K562 (cell line): Measurements from ENCODE around the gene NRCAM. TPM values are rescaled to one million over a fixed set of nuclear protein-coding genes. Genes with fewer than 3 reads are reported as not detected.
A peak's percentile ranks its signal among the peaks of the same experiment; 100 is the strongest.

Source experiments
- ATAC-seq: fragments of 200-7000 bp; cut with Tn5 transposase; 3 replicates; pipeline ENCODE4 v1.9.1; 2020; ENCODE audit warnings: moderate library complexity
- BruUV-seq: library from RNA; stranded (reverse); fragments of 400-500 nt; replicated peaks from 2 replicates; lab custom pipeline; 2021; lab: Mats Ljungman, UMichigan
- CTCF ChIA-PET: fragments of 300-600 bp; formaldehyde crosslinking; extraction: SDS; loops from one replicate; lab custom pipeline; 2021; ENCODE audit warnings: low intra/inter-chr PET ratio; lab: Yijun Ruan, JAX
- POLR2A ChIA-PET: fragments of 300-600, 350-650 bp; sonication (Branson Sonifier 250); formaldehyde crosslinking; extraction: SDS; loops from one replicate; lab custom pipeline; 2021; ENCODE audit warnings: antibody characterized with exemption, inconsistent platforms; lab: Yijun Ruan, JAX
- DNase-seq, 4 experiments: peaks; one replicate each; pipeline versions ENCODE4 v3.0.0 to v3.0.0-alpha.2; 2011 to 2018; ENCODE audit warnings: low spot score in 3 of 4, mixed read lengths in 3 of 4; ENCODE audit errors: extremely low read depth in 1 of 4
- FAIRE-seq: peaks from 2 replicates; lab custom pipeline; 2011; peaks lifted over from hg19 to GRCh38; lab: Jason Lieb, UNC
- H2AFZ ChIP-seq: 2 replicates; pipeline ENCODE4 v1.6.0; 2011; ENCODE audit warnings: low read depth, low read length, control low read depth, inconsistent platforms
- H3K27ac ChIP-seq: fragments of 200-600 bp; 3 replicates; pipeline ENCODE4 v1.8.0; 2011; ENCODE audit warnings: low read depth, mild to moderate bottlenecking, control low read depth, inconsistent platforms, low read length, moderate library complexity, mixed read lengths; ENCODE audit errors: extremely low read depth
- H3K27me3 ChIP-seq, 2 experiments: fragments of 300-600 bp in 1 of 2; 2 replicates in 1 of 2; 3 replicates in 1 of 2; pipeline versions ENCODE4 v1.6.0 to v1.8.0; 2011; ENCODE audit warnings: inconsistent platforms in 2 of 2, low read length in 2 of 2, mild to moderate bottlenecking in 1 of 2, mixed read lengths in 1 of 2, moderate library complexity in 1 of 2; ENCODE audit not compliant: control insufficient read depth in 2 of 2, insufficient read depth in 2 of 2
- H3K36me3 ChIP-seq: fragments of 300-600 bp; 3 replicates; pipeline ENCODE4 v1.8.0; 2011; ENCODE audit warnings: mild to moderate bottlenecking, low read length, inconsistent platforms; ENCODE audit not compliant: control insufficient read depth, insufficient read depth
- H3K4me1 ChIP-seq, 2 experiments: fragments of 200-600 bp in 1 of 2; replicated peaks in 1 of 2; 2 replicates in 1 of 2; 3 replicates in 1 of 2; pipeline versions ENCODE4 v1.5.1 to v1.8.0; 2011; ENCODE audit warnings: inconsistent platforms in 2 of 2, low read length in 2 of 2, mild to moderate bottlenecking in 1 of 2, mixed read lengths in 1 of 2, moderate library complexity in 1 of 2; ENCODE audit not compliant: control insufficient read depth in 2 of 2, insufficient read depth in 2 of 2
- H3K4me2 ChIP-seq: 2 replicates; pipeline ENCODE4 v1.6.1; 2011; ENCODE audit warnings: low read length, control low read depth, inconsistent platforms, mixed read lengths; ENCODE audit not compliant: insufficient read depth
- H3K4me3 ChIP-seq: fragments of 200-600 bp; sonication (generic), shearing (Covaris generic); 2 replicates; pipeline ENCODE4 v1.5.1; 2016; ENCODE audit warnings: control low read depth, inconsistent platforms
- H3K79me2 ChIP-seq: fragments of 200-600 bp; 3 replicates; pipeline ENCODE4 v1.8.0; 2011; ENCODE audit warnings: low read length, inconsistent platforms; ENCODE audit not compliant: control insufficient read depth, insufficient read depth
- H3K9ac ChIP-seq, 2 experiments: 2 replicates each; pipeline versions ENCODE4 v1.6.0 to v1.6.1; 2011; ENCODE audit warnings: low read depth in 2 of 2, low read length in 2 of 2, control low read depth in 1 of 2, inconsistent platforms in 1 of 2, mild to moderate bottlenecking in 1 of 2, mixed read lengths in 1 of 2; ENCODE audit not compliant: insufficient read depth in 1 of 2
- H3K9me1 ChIP-seq: one replicate; pipeline ENCODE4 v1.6.0; 2011; ENCODE audit warnings: inconsistent platforms, mild to moderate bottlenecking, low read length, moderate library complexity; ENCODE audit not compliant: control insufficient read depth, insufficient read depth
- H3K9me3 ChIP-seq: replicated peaks from 2 replicates; pipeline ENCODE4 v1.5.1; 2011; ENCODE audit warnings: low read depth, low read length, inconsistent platforms; ENCODE audit not compliant: control insufficient read depth, insufficient read depth
- H4K20me1 ChIP-seq: replicated peaks from 2 replicates; pipeline ENCODE4 v1.6.1; 2011; ENCODE audit warnings: low read length, inconsistent platforms, mixed read lengths; ENCODE audit not compliant: control insufficient read depth, insufficient read depth
- CEBPG ChIP-seq, 3 experiments: fragments of 200-800 bp in 1 of 3; sonication (Bioruptor generic) in 1 of 3; sonication (generic) in 1 of 3; formaldehyde crosslinking in 1 of 3; IDR thresholded peaks in 2 of 3; conservative IDR thresholded peaks in 1 of 3; 2 replicates each; pipeline versions ENCODE4 v1.6.1 to v1.8.0; 2016 to 2022; ENCODE audit warnings: missing compliant biosample characterization in 2 of 3, missing genetic modification characterization in 2 of 3, mild to moderate bottlenecking in 1 of 3, missing genetic modification reagents in 1 of 3
- LARP7 ChIP-seq: fragments of 450-650 bp; IDR thresholded peaks from 2 replicates; pipeline ENCODE4 v1.6.1; 2016
- NFE2L1 ChIP-seq: fragments of 450-650 bp; IDR thresholded peaks from 2 replicates; pipeline ENCODE4 v1.6.1; 2016; ENCODE audit warnings: missing genetic modification characterization, low read depth, mild to moderate bottlenecking, missing compliant biosample characterization, moderate library complexity, borderline replicate concordance
- ZNF23 ChIP-seq: fragments of 250-450 bp; sonication (Bioruptor Pico); IDR thresholded peaks from 2 replicates; pipeline ENCODE4 v1.4.0; 2020; ENCODE audit warnings: mild to moderate bottlenecking
- in situ Hi-C: fragments of 300-500 bp; cut with MboI; formaldehyde crosslinking; loops from 4 replicates; pipeline ENCODE4 v1.15.0; 2018; ENCODE audit warnings: inconsistent platforms, mixed read lengths
- intact Hi-C: fragments of 100-400 bp; cut with micrococcal nuclease; formaldehyde crosslinking; loops from 2 replicates; pipeline ENCODE4 v1.14.2; 2022
- polyA plus RNA-seq, 8 experiments: library from polyadenylated mRNA; depleted of rRNA in 4 of 8; stranded (reverse) in 5 of 8; unstranded in 3 of 8; fragments of >200 nt; fragmentation: Nextera tagmentation in 2 of 8; fragmentation: Illumina TruSeq in 1 of 8; extraction: Ambion mirVana in 2 of 8; extraction: Trizol in 1 of 8; gene quantifications; 2 replicates each; pipeline versions ENCODE4 v1.2.1 to v1.2.3, GENCODE V29; 2011 to 2014; ENCODE audit warnings: inconsistent platforms in 1 of 8, missing spikeins in 1 of 8
- total RNA-seq, 7 experiments: library from RNA; depleted of rRNA in 6 of 7; stranded (reverse); fragments of >200 nt in 6 of 7; fragmentation: Illumina TruSeq in 2 of 7; extraction: Trizol in 2 of 7; gene quantifications; 2 replicates each; pipeline versions ENCODE4 v1.2.1 to v1.2.3, GENCODE V29; 2011 to 2021; ENCODE audit warnings: low replicate concordance in 1 of 7
- TF ChIP-seq, protein P1 (sequence below): IDR thresholded peaks from 2 replicates; pipeline ENCODE4 v1.6.1; 2014; ENCODE audit warnings: antibody characterized with exemption
- TF ChIP-seq, protein P2 (sequence below), 2 experiments: fragments of 450-650 bp; formaldehyde crosslinking in 1 of 2; IDR thresholded peaks; 2 replicates each; pipeline versions ENCODE4 v1.4.0 to v1.6.1; 2014 to 2020; ENCODE audit warnings: mild to moderate bottlenecking in 2 of 2, borderline replicate concordance in 1 of 2, low read depth in 1 of 2

NRCAM gene
- total and polyA plus RNA-seq, 9 of the 15 experiments (the other 6 are each of a cell fraction or from before 2014, with no cell fraction given) = 0.03 to 0.54 (median 0.12) TPM; not detected in 1

DNA sequence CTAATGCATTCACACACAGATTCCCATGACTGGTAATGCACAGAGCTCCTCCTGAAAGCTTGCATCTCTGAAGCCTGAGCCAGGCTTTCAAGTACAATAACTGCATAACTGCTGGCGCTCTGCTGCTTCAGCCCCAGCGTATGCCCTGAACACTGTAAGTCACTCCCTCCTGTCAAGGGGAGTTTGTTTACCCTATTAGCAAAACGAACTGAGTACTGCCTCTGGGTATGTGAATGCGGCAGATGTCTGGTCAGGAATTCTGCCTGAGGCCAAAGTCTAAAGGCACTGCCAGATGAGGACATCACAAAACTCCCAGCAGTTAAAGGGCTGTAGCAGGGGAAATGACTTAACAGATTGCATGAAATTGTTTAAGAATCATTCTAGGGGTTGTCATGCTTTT, 97.7 kb downstream of the NRCAM start (continued):
- TF ChIP-seq, protein P1, sequence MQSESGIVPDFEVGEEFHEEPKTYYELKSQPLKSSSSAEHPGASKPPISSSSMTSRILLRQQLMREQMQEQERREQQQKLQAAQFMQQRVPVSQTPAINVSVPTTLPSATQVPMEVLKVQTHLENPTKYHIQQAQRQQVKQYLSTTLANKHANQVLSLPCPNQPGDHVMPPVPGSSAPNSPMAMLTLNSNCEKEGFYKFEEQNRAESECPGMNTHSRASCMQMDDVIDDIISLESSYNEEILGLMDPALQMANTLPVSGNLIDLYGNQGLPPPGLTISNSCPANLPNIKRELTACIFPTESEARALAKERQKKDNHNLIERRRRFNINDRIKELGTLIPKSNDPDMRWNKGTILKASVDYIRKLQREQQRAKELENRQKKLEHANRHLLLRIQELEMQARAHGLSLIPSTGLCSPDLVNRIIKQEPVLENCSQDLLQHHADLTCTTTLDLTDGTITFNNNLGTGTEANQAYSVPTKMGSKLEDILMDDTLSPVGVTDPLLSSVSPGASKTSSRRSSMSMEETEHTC = no peak
- no peak for TF ChIP-seq ZNF23
- TF ChIP-seq LARP7 = no peak
- TF ChIP-seq NFE2L1 (tag) = no peak

DNA sequence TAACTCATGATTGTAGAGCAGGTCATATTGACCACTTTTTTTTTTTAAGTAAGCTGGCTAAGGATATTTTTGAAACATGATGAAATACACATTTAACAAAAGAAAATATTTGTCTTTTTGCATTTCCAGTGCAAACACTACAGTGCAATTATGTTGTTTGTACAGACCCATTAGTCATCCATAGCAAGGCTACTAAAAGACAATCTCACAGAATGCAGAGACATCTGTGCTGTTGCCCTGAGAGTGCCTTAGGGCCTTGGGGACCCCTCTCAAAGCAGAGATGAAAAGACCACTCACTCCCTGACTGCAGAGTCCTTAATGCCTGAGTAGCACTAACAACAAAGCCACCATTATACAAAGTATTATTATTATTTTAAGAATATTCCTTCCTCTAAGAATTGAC, 104.5 kb downstream of the NRCAM start:
- H3K9me3 ChIP-seq = no peaks in the 10 kb centered on the region
- no peak overlapping the region for H2AFZ ChIP-seq
- no peaks in the 10 kb centered on the region for H4K20me1 ChIP-seq
- no peaks in the 10 kb centered on the region for H3K79me2 ChIP-seq
- H3K4me2 ChIP-seq = no peak overlapping the region
- H3K4me1 ChIP-seq = no peaks in the 10 kb centered on the region
- POLR2A ChIA-PET = no interaction called here
- ATAC-seq = no peak
- CTCF ChIA-PET = no interaction called here
- no peaks in the 10 kb centered on the region for H3K36me3 ChIP-seq
- BruUV-seq = no TSS peak
- no peak overlapping the region for H3K9ac ChIP-seq
- H3K9me1 ChIP-seq = no peaks in the 10 kb centered on the region
- H3K27me3 ChIP-seq = peaks cover 8 to 15% of the 10 kb centered on the region in 2 experiments; a peak in 4 of 5 replicates
- no peak for FAIRE-seq
- TF ChIP-seq CEBPG (CRISPR knock-in tag; IDR thresholded peaks at IDR 0.05) (no peak), CEBPG (tag; conservative IDR thresholded peaks at IDR 0.05 in 1 of 2, IDR thresholded peaks at IDR 0.05 in 1 of 2) (peak in 1 of 2 experiments; percentile 76; a peak in 2 of 4 replicates)
- TF ChIP-seq, protein P2, sequence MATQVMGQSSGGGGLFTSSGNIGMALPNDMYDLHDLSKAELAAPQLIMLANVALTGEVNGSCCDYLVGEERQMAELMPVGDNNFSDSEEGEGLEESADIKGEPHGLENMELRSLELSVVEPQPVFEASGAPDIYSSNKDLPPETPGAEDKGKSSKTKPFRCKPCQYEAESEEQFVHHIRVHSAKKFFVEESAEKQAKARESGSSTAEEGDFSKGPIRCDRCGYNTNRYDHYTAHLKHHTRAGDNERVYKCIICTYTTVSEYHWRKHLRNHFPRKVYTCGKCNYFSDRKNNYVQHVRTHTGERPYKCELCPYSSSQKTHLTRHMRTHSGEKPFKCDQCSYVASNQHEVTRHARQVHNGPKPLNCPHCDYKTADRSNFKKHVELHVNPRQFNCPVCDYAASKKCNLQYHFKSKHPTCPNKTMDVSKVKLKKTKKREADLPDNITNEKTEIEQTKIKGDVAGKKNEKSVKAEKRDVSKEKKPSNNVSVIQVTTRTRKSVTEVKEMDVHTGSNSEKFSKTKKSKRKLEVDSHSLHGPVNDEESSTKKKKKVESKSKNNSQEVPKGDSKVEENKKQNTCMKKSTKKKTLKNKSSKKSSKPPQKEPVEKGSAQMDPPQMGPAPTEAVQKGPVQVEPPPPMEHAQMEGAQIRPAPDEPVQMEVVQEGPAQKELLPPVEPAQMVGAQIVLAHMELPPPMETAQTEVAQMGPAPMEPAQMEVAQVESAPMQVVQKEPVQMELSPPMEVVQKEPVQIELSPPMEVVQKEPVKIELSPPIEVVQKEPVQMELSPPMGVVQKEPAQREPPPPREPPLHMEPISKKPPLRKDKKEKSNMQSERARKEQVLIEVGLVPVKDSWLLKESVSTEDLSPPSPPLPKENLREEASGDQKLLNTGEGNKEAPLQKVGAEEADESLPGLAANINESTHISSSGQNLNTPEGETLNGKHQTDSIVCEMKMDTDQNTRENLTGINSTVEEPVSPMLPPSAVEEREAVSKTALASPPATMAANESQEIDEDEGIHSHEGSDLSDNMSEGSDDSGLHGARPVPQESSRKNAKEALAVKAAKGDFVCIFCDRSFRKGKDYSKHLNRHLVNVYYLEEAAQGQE (IDR thresholded peaks at IDR 0.05; ENCODE audit: borderline replicate concordance) = no peak
- TF ChIP-seq, protein P2 (CRISPR knock-in tag; IDR thresholded peaks at IDR 0.05; ENCODE audit: low read depth) = no peak
- H3K4me3 ChIP-seq = no peak overlapping the region
- no peak overlapping the region for H3K27ac ChIP-seq
- intact Hi-C loops (no loop called here), in situ Hi-C loops (no loop called here)
- DNase-seq = no peak
